HL-60 (cell line): ENCODE results near the gene GPAM.

ENCODE experiments used
- DNase-seq, 2 experiments: peaks; one replicate each; pipeline ENCODE4 v3.0.0-alpha.2; 2010 to 2020; ENCODE audit warnings: low read depth in 1 of 2, low spot score in 1 of 2
- H3K27ac ChIP-seq: fragments of 250-450 bp; sonication (Bioruptor Pico); replicated peaks from 2 replicates; pipeline ENCODE4 v1.5.1; 2020; ENCODE audit warnings: mild to moderate bottlenecking, moderate library complexity
- H3K27me3 ChIP-seq: fragments of 250-450 bp; sonication (Bioruptor Pico); 2 replicates; pipeline ENCODE4 v1.5.1; 2021; ENCODE audit warnings: mild to moderate bottlenecking, moderate library complexity; ENCODE audit not compliant: insufficient read depth, poor library complexity, severe bottlenecking
- H3K4me3 ChIP-seq: replicated peaks from 2 replicates; pipeline ENCODE4 v1.5.1; 2011; ENCODE audit warnings: mild to moderate bottlenecking, control low read depth, low read length; ENCODE audit not compliant: insufficient read depth
- GABPA ChIP-seq: IDR thresholded peaks from 2 replicates; pipeline ENCODE4 v1.6.1; 2012; ENCODE audit warnings: low read depth
- POLR2AphosphoS5 ChIP-seq: IDR thresholded peaks from 2 replicates; pipeline ENCODE4 v1.6.1; 2012; ENCODE audit warnings: low read depth
- REST ChIP-seq: IDR thresholded peaks from 2 replicates; pipeline ENCODE4 v1.6.1; 2012; ENCODE audit warnings: low read depth; ENCODE audit not compliant: insufficient replicate concordance
- SPI1 ChIP-seq: IDR thresholded peaks from 2 replicates; pipeline ENCODE4 v1.6.1; 2012; ENCODE audit warnings: low read depth, mild to moderate bottlenecking, borderline replicate concordance
- TF ChIP-seq, protein P1 (sequence below): IDR thresholded peaks from one replicate; pipeline ENCODE4 v1.5.1; 2011; ENCODE audit warnings: low read length, control low read depth, inconsistent platforms; ENCODE audit not compliant: insufficient read depth

Gene GPAM

GRCh38 chr10:112175409-112175808 lies 8.2 kb downstream of the GPAM start:
- H3K27me3 ChIP-seq: no peaks in the 10 kb centered on the region
- no peak overlapping the region for H3K27ac ChIP-seq
- H3K4me3 ChIP-seq: no peak overlapping the region
- TF ChIP-seq SPI1: no peak
- TF ChIP-seq POLR2AphosphoS5: no peak
- TF ChIP-seq REST: no peak
- TF ChIP-seq, protein P1, sequence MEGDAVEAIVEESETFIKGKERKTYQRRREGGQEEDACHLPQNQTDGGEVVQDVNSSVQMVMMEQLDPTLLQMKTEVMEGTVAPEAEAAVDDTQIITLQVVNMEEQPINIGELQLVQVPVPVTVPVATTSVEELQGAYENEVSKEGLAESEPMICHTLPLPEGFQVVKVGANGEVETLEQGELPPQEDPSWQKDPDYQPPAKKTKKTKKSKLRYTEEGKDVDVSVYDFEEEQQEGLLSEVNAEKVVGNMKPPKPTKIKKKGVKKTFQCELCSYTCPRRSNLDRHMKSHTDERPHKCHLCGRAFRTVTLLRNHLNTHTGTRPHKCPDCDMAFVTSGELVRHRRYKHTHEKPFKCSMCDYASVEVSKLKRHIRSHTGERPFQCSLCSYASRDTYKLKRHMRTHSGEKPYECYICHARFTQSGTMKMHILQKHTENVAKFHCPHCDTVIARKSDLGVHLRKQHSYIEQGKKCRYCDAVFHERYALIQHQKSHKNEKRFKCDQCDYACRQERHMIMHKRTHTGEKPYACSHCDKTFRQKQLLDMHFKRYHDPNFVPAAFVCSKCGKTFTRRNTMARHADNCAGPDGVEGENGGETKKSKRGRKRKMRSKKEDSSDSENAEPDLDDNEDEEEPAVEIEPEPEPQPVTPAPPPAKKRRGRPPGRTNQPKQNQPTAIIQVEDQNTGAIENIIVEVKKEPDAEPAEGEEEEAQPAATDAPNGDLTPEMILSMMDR: no peak
- TF ChIP-seq GABPA: no peak
- no peak for DNase-seq

DNA sequence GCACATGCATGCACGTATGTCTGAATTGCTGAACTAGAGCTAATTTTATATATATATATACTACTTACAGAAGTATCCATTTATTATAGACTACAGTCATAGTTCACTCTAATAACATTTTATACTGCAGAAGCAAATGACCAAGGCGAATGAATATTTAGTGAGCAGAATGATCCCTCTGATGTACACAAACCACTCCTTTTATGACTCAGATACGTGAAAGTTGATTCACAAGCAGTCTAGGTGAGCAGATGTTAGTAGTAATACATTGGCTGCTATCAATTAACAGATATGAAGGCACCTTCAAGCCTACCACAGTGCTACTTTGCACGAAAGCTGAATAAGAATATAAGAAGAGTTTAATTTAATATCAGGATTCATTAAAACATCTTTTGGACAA lies 10.4 kb downstream of the GPAM start:
- Histone ChIP-seq H3K4me3 (no peak overlapping the region), H3K27me3 (no peaks in the 10 kb centered on the region), H3K27ac (no peak overlapping the region)
- TF ChIP-seq GABPA (no peak), POLR2AphosphoS5 (no peak), REST (no peak), SPI1 (no peak)
- TF ChIP-seq, protein P1: no peak
- DNase-seq: no peak

- no peaks in the 10 kb centered on the region for H3K27me3 ChIP-seq
- H3K27ac ChIP-seq: no peak overlapping the region
- TF ChIP-seq REST (no peak), GABPA (no peak), SPI1 (no peak), POLR2AphosphoS5 (no peak)
- TF ChIP-seq, protein P1: no peak
- H3K4me3 ChIP-seq: no peak overlapping the region
- no peak for DNase-seq
Measured at GRCh38 chr10:112168733-112169132, 14.8 kb downstream of the GPAM start.
